Neural cell (in vitro differentiated cells): ENCODE measurements around the gene TTN. TPM values are rescaled to one million over a fixed set of nuclear protein-coding genes. Genes with fewer than 3 reads are reported as not detected.

ENCODE experiments used
- H2AFZ ChIP-seq: fragments of 200-600, 300-800 bp; sonication (generic), shearing (Covaris generic); 2 replicates; pipeline ENCODE4 v1.6.0; 2014; ENCODE audit warnings: low read depth, mild to moderate bottlenecking, antibody characterized with exemption, low read length, moderate library complexity
- H3F3A ChIP-seq: fragments of 200-600 bp; shearing (Covaris generic); 2 replicates; pipeline ENCODE4 v1.6.1; 2016; ENCODE audit warnings: mild to moderate bottlenecking, moderate library complexity, mixed read lengths, antibody characterized with exemption, low read length; ENCODE audit not compliant: insufficient read depth, poor library complexity, severe bottlenecking
- H3K27ac ChIP-seq: fragments of 200-600, 300-800 bp; sonication (generic), shearing (Covaris generic); 2 replicates; pipeline ENCODE4 v1.5.1; 2014; ENCODE audit warnings: mild to moderate bottlenecking, low read length, moderate library complexity
- H3K27me3 ChIP-seq: fragments of 300-800, 200-600 bp; sonication (generic), shearing (Covaris generic); 2 replicates; pipeline ENCODE4 v1.6.0; 2014; ENCODE audit warnings: mild to moderate bottlenecking, low read depth, low read length, moderate library complexity; ENCODE audit not compliant: insufficient read depth
- H3K36me3 ChIP-seq: fragments of 300-800, 200-600 bp; sonication (generic), shearing (Covaris generic); 2 replicates; pipeline ENCODE4 v1.5.1; 2014; ENCODE audit warnings: mild to moderate bottlenecking, antibody characterized with exemption, low read length, moderate library complexity; ENCODE audit not compliant: insufficient read depth
- H3K4me2 ChIP-seq: fragments of 300-800, 200-600 bp; sonication (generic), shearing (Covaris generic); 2 replicates; pipeline ENCODE4 v1.6.0; 2014; ENCODE audit warnings: mild to moderate bottlenecking, low read length
- H3K4me3 ChIP-seq: fragments of 300-800, 200-600 bp; sonication (generic), shearing (Covaris generic); 2 replicates; pipeline ENCODE4 v1.5.1; 2014; ENCODE audit warnings: mild to moderate bottlenecking, low read length, moderate library complexity
- H3K79me2 ChIP-seq: fragments of 200-600 bp; shearing (Covaris generic); replicated peaks from 2 replicates; pipeline ENCODE4 v1.6.0; 2014; ENCODE audit warnings: mild to moderate bottlenecking, low read length, moderate library complexity; ENCODE audit not compliant: insufficient read depth
- H3K9ac ChIP-seq: fragments of 300-800, 200-600 bp; sonication (generic), shearing (Covaris generic); 2 replicates; pipeline ENCODE4 v1.6.1; 2016; ENCODE audit warnings: mild to moderate bottlenecking, low read length, mixed read lengths
- H3K9me2 ChIP-seq: fragments of 200-600 bp; shearing (Covaris generic); 2 replicates; pipeline ENCODE4 v1.6.1; 2016; ENCODE audit warnings: mild to moderate bottlenecking, low read length, mixed read lengths; ENCODE audit not compliant: insufficient read depth
- H3K9me3 ChIP-seq: fragments of 200-600, 300-800 bp; sonication (generic), shearing (Covaris generic); 2 replicates; pipeline ENCODE4 v1.6.1; 2016; ENCODE audit warnings: mild to moderate bottlenecking, mixed run types, low read length, moderate library complexity, mixed read lengths
- H4K20me1 ChIP-seq: fragments of 200-600 bp; shearing (Covaris generic); 2 replicates; pipeline ENCODE4 v1.6.1; 2016; ENCODE audit warnings: mild to moderate bottlenecking, mixed run types; ENCODE audit not compliant: insufficient read depth
- EP300 ChIP-seq: fragments of 450-650 bp; conservative IDR thresholded peaks from 2 replicates; pipeline ENCODE4 v1.6.1; 2014; ENCODE audit warnings: antibody characterized with exemption, mild to moderate bottlenecking, moderate library complexity; ENCODE audit not compliant: poor library complexity, severe bottlenecking
- EZH2 ChIP-seq: fragments of 200-600, 300-800 bp; shearing (Covaris generic), sonication (generic); IDR thresholded peaks from 2 replicates; pipeline ENCODE4 v1.6.1; 2014; ENCODE audit warnings: antibody characterized with exemption, low read length, borderline replicate concordance, mild to moderate bottlenecking; ENCODE audit not compliant: insufficient read depth, poor library complexity, severe bottlenecking
- MXI1 ChIP-seq: fragments of 450-650 bp; conservative IDR thresholded peaks from 2 replicates; pipeline ENCODE4 v1.6.1; 2014; ENCODE audit warnings: antibody characterized with exemption, mild to moderate bottlenecking; ENCODE audit not compliant: poor library complexity, severe bottlenecking
- POLR2AphosphoS5 ChIP-seq: IDR thresholded peaks from 2 replicates; pipeline ENCODE4 v1.6.1; 2012
- RAD21 ChIP-seq: fragments of 450-650 bp; conservative IDR thresholded peaks from 2 replicates; pipeline ENCODE4 v1.6.1; 2014; ENCODE audit warnings: antibody characterized with exemption, mild to moderate bottlenecking, moderate library complexity
- SMC3 ChIP-seq: fragments of 450-650 bp; conservative IDR thresholded peaks from 2 replicates; pipeline ENCODE4 v1.6.1; 2014; ENCODE audit warnings: antibody characterized with exemption, mild to moderate bottlenecking, moderate library complexity; ENCODE audit not compliant: poor library complexity
- TAF1 ChIP-seq: IDR thresholded peaks from 2 replicates; pipeline ENCODE4 v1.6.1; 2012; ENCODE audit warnings: low read depth
- polyA plus RNA-seq: library from polyadenylated mRNA; depleted of rRNA; stranded (reverse); fragments of >200 nt; gene quantifications from 2 replicates; pipeline ENCODE4 v1.2.3, GENCODE V29; 2014
- TF ChIP-seq, protein P1 (sequence below): IDR thresholded peaks from 2 replicates; pipeline ENCODE4 v1.6.1; 2012; ENCODE audit warnings: borderline replicate concordance
- TF ChIP-seq, protein P2 (sequence below): fragments of 450-650 bp; IDR thresholded peaks from 2 replicates; pipeline ENCODE4 v1.5.1; 2014; ENCODE audit warnings: antibody characterized with exemption, mild to moderate bottlenecking, moderate library complexity; ENCODE audit not compliant: poor library complexity, severe bottlenecking

Gene TTN
- polyA plus RNA-seq, 1 donor from 2014 or later, result 0.10 TPM

DNA sequence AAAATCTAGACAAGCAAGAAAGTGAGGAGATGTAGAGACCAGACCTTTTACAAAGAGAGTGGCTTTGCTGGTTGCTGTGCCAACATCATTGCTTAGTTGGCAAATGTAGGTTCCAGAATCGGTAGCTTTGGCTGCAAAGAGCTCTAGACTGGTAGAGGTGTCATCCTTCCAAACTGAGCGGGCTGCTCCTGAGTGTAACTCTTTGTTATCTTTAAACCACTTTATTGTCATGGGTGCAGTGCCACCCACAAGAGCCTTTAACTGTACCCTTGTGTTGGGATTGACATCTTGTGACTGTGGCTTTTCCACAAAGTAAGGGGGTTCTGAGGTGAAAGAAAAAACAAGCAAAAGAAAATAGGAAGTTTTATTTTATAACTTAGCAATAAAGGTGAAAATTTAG, 77.2 kb downstream of the TTN start:
- Histone ChIP-seq H3K9me3 (no peaks in the 10 kb centered on the region), H3K4me3 (no peak overlapping the region), H3K9ac (no peak overlapping the region), H3K4me2 (no peak overlapping the region), H4K20me1 (no peaks in the 10 kb centered on the region), H3K9me2 (no peaks in the 10 kb centered on the region), H3K27me3 (no peaks in the 10 kb centered on the region), H3K79me2 (no peaks in the 10 kb centered on the region), H3K36me3 (no peaks in the 10 kb centered on the region), H2AFZ (no peak overlapping the region), H3F3A (no peaks in the 10 kb centered on the region), H3K27ac (no peak overlapping the region)
- TF ChIP-seq EZH2 (no peak), MXI1 (no peak), EP300 (no peak), POLR2AphosphoS5 (no peak), RAD21 (no peak), SMC3 (no peak), TAF1 (no peak)
- TF ChIP-seq, protein P1, sequence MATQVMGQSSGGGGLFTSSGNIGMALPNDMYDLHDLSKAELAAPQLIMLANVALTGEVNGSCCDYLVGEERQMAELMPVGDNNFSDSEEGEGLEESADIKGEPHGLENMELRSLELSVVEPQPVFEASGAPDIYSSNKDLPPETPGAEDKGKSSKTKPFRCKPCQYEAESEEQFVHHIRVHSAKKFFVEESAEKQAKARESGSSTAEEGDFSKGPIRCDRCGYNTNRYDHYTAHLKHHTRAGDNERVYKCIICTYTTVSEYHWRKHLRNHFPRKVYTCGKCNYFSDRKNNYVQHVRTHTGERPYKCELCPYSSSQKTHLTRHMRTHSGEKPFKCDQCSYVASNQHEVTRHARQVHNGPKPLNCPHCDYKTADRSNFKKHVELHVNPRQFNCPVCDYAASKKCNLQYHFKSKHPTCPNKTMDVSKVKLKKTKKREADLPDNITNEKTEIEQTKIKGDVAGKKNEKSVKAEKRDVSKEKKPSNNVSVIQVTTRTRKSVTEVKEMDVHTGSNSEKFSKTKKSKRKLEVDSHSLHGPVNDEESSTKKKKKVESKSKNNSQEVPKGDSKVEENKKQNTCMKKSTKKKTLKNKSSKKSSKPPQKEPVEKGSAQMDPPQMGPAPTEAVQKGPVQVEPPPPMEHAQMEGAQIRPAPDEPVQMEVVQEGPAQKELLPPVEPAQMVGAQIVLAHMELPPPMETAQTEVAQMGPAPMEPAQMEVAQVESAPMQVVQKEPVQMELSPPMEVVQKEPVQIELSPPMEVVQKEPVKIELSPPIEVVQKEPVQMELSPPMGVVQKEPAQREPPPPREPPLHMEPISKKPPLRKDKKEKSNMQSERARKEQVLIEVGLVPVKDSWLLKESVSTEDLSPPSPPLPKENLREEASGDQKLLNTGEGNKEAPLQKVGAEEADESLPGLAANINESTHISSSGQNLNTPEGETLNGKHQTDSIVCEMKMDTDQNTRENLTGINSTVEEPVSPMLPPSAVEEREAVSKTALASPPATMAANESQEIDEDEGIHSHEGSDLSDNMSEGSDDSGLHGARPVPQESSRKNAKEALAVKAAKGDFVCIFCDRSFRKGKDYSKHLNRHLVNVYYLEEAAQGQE, result no peak
- TF ChIP-seq, protein P2, sequence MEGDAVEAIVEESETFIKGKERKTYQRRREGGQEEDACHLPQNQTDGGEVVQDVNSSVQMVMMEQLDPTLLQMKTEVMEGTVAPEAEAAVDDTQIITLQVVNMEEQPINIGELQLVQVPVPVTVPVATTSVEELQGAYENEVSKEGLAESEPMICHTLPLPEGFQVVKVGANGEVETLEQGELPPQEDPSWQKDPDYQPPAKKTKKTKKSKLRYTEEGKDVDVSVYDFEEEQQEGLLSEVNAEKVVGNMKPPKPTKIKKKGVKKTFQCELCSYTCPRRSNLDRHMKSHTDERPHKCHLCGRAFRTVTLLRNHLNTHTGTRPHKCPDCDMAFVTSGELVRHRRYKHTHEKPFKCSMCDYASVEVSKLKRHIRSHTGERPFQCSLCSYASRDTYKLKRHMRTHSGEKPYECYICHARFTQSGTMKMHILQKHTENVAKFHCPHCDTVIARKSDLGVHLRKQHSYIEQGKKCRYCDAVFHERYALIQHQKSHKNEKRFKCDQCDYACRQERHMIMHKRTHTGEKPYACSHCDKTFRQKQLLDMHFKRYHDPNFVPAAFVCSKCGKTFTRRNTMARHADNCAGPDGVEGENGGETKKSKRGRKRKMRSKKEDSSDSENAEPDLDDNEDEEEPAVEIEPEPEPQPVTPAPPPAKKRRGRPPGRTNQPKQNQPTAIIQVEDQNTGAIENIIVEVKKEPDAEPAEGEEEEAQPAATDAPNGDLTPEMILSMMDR, result no peak

DNA sequence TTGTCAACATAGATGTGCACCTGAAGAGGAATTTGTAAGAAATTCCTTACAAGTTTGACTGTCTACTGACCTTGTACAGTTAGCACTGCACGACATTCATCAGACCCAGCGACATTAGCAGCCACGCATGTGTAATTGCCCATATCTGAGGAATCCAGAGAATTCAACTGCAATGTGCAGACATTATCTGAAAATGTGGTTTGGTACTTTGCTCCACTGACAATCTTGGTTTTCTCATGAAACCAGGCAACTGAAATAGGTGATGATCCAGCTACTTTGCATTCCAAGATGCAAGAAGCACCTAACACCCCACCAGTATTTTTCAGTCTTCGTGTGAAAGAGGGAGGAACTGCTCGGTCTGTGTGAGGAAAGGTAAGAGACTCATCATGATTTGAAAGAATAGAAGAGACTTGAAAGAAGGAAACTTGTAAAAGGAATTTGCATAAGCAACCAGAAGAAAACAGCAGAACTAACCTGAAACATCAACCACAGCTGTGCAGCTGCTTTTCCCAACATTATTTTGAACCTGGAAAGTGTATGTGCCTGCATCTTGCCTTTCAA, 83.4 kb downstream of the TTN start:
- Histone ChIP-seq H4K20me1 (no peaks in the 10 kb centered on the region), H3K27ac (no peak overlapping the region), H3K9ac (no peak overlapping the region), H3K9me2 (no peaks in the 10 kb centered on the region), H3K36me3 (no peaks in the 10 kb centered on the region), H3K79me2 (no peaks in the 10 kb centered on the region), H3K4me2 (no peak overlapping the region), H3K9me3 (no peaks in the 10 kb centered on the region), H3K27me3 (no peaks in the 10 kb centered on the region), H3K4me3 (no peak overlapping the region), H2AFZ (no peak overlapping the region), H3F3A (no peaks in the 10 kb centered on the region)
- no peak for TF ChIP-seq POLR2AphosphoS5
- TF ChIP-seq EP300, result no peak
- TF ChIP-seq, protein P1, result no peak
- TF ChIP-seq RAD21, result no peak
- no peak for TF ChIP-seq MXI1
- TF ChIP-seq EZH2, result no peak
- TF ChIP-seq, protein P2, result no peak
- no peak for TF ChIP-seq SMC3
- TF ChIP-seq TAF1, result no peak
